GM12878 (cell line): Measurements from ENCODE around the gene ZNF133. TPM values are rescaled to one million over a fixed set of nuclear protein-coding genes. Genes with fewer than 3 reads are reported as not detected.

Source experiments
- BCL11A ChIP-seq: IDR thresholded peaks from 2 replicates; pipeline ENCODE4 v1.6.1; 2011; ENCODE audit warnings: low read depth, low read length
- CHD2 ChIP-seq: IDR thresholded peaks from 2 replicates; pipeline ENCODE4 v1.6.1; 2011; ENCODE audit warnings: low read depth, low read length, improper control_type of control experiment, borderline replicate concordance
- CREB1 ChIP-seq: IDR thresholded peaks from 2 replicates; pipeline ENCODE4 v1.6.1; 2012; ENCODE audit warnings: low read depth, mild to moderate bottlenecking, inconsistent platforms
- CREM ChIP-seq: IDR thresholded peaks from 2 replicates; pipeline ENCODE4 v1.6.1; 2014; ENCODE audit warnings: antibody characterized with exemption, low read depth
- ELK1 ChIP-seq: IDR thresholded peaks from 2 replicates; pipeline ENCODE4 v1.6.1; 2012; ENCODE audit warnings: low read depth, low read length, improper control_type of control experiment
- KAT2A ChIP-seq: conservative IDR thresholded peaks from 2 replicates; pipeline ENCODE4 v1.6.1; 2011; ENCODE audit warnings: low read depth, low read length; ENCODE audit not compliant: control insufficient read depth
- LARP7 ChIP-seq: fragments of 450-650 bp; IDR thresholded peaks from 2 replicates; pipeline ENCODE4 v1.6.1; 2017; ENCODE audit warnings: mild to moderate bottlenecking
- MEF2A ChIP-seq: IDR thresholded peaks from 2 replicates; pipeline ENCODE4 v1.6.1; 2011; ENCODE audit warnings: low read depth, mild to moderate bottlenecking, low read length, moderate library complexity; ENCODE audit not compliant: insufficient read depth
- MXI1 ChIP-seq: fragments of 150-350 bp; IDR thresholded peaks from 2 replicates; pipeline ENCODE4 v1.6.1; 2011; ENCODE audit warnings: low read depth, mild to moderate bottlenecking, inconsistent platforms, low read length, improper control_type of control experiment
- PKNOX1 ChIP-seq: fragments of 450-650 bp; IDR thresholded peaks from 2 replicates; pipeline ENCODE4 v1.6.1; 2016; ENCODE audit warnings: mild to moderate bottlenecking
- PML ChIP-seq: IDR thresholded peaks from 2 replicates; pipeline ENCODE4 v1.6.1; 2012; ENCODE audit warnings: low read length, inconsistent platforms
- RAD21 ChIP-seq: IDR thresholded peaks from 2 replicates; pipeline ENCODE4 v1.6.1; 2011; ENCODE audit warnings: mild to moderate bottlenecking, low read depth, low read length, moderate library complexity; ENCODE audit not compliant: insufficient read depth
- RB1 ChIP-seq: fragments of 450-650 bp; formaldehyde crosslinking; IDR thresholded peaks from 2 replicates; pipeline ENCODE4 v1.6.1; 2017; ENCODE audit warnings: mild to moderate bottlenecking, borderline replicate concordance
- SMAD1 ChIP-seq: fragments of 450-650 bp; IDR thresholded peaks from 2 replicates; pipeline ENCODE4 v1.6.1; 2018; ENCODE audit warnings: mild to moderate bottlenecking, low read depth; ENCODE audit not compliant: partially characterized antibody
- SMC3 ChIP-seq: IDR thresholded peaks from 2 replicates; pipeline ENCODE4 v1.6.1; 2011; ENCODE audit warnings: low read length, improper control_type of control experiment, borderline replicate concordance
- USF2 ChIP-seq: IDR thresholded peaks from 2 replicates; pipeline ENCODE4 v1.6.1; 2011; ENCODE audit warnings: low read depth, low read length, improper control_type of control experiment, borderline replicate concordance
- ZBED1 ChIP-seq: IDR thresholded peaks from 2 replicates; pipeline ENCODE4 v1.6.1; 2016; ENCODE audit warnings: borderline replicate concordance
- ZNF207 ChIP-seq: fragments of 450-650 bp; IDR thresholded peaks from 2 replicates; pipeline ENCODE4 v1.6.1; 2014; ENCODE audit warnings: antibody characterized with exemption, mild to moderate bottlenecking, borderline replicate concordance
- polyA plus RNA-seq, 11 experiments: library from polyadenylated mRNA; depleted of rRNA in 4 of 11; unstranded in 6 of 11; stranded (reverse) in 5 of 11; fragments of >200 nt; fragmentation: Nextera tagmentation in 4 of 11; fragmentation: Illumina TruSeq in 1 of 11; extraction: Ambion mirVana in 4 of 11; extraction: Trizol in 1 of 11; gene quantifications; 1 replicate in 1 of 11; 2 replicates in 10 of 11; pipeline versions ENCODE4 v1.2.1 to v1.2.3, GENCODE V29; 2011 to 2016; ENCODE audit warnings: inconsistent platforms in 2 of 11, missing spikeins in 2 of 11, low read depth in 1 of 11
- total RNA-seq, 4 experiments: library from RNA; depleted of rRNA in 3 of 4; stranded (reverse); fragments of >200 nt in 3 of 4; fragmentation: Illumina TruSeq in 1 of 4; extraction: Trizol in 1 of 4; gene quantifications; 2 replicates each; pipeline versions ENCODE4 v1.2.1 to v1.2.3, GENCODE V29; 2013 to 2021
- TF ChIP-seq, protein P1 (sequence below): fragments of 450-650 bp; IDR thresholded peaks from 2 replicates; pipeline ENCODE4 v1.6.1; 2017; ENCODE audit warnings: mild to moderate bottlenecking, moderate library complexity
- TF ChIP-seq, protein P2 (sequence below): fragments of 450-650 bp; IDR thresholded peaks from 2 replicates; pipeline ENCODE4 v1.6.1; 2017; ENCODE audit warnings: mild to moderate bottlenecking

Gene ZNF133
- total and polyA plus RNA-seq, 10 of the 15 experiments (the other 5 are each of a cell fraction or from before 2014, with no cell fraction given) = 2.0 to 9.3 (median 7.3) TPM

GRCh38 chr20:18287915-18288748 lies at the start of gene ZNF133 (continued):
- TF ChIP-seq, protein P1, sequence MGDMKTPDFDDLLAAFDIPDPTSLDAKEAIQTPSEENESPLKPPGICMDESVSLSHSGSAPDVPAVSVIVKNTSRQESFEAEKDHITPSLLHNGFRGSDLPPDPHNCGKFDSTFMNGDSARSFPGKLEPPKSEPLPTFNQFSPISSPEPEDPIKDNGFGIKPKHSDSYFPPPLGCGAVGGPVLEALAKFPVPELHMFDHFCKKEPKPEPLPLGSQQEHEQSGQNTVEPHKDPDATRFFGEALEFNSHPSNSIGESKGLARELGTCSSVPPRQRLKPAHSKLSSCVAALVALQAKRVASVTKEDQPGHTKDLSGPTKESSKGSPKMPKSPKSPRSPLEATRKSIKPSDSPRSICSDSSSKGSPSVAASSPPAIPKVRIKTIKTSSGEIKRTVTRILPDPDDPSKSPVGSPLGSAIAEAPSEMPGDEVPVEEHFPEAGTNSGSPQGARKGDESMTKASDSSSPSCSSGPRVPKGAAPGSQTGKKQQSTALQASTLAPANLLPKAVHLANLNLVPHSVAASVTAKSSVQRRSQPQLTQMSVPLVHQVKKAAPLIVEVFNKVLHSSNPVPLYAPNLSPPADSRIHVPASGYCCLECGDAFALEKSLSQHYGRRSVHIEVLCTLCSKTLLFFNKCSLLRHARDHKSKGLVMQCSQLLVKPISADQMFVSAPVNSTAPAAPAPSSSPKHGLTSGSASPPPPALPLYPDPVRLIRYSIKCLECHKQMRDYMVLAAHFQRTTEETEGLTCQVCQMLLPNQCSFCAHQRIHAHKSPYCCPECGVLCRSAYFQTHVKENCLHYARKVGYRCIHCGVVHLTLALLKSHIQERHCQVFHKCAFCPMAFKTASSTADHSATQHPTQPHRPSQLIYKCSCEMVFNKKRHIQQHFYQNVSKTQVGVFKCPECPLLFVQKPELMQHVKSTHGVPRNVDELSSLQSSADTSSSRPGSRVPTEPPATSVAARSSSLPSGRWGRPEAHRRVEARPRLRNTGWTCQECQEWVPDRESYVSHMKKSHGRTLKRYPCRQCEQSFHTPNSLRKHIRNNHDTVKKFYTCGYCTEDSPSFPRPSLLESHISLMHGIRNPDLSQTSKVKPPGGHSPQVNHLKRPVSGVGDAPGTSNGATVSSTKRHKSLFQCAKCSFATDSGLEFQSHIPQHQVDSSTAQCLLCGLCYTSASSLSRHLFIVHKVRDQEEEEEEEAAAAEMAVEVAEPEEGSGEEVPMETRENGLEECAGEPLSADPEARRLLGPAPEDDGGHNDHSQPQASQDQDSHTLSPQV = no peak
- TF ChIP-seq LARP7 (peak; percentile 62), CREB1 (peak; percentile 99), SMAD1 (no peak), ZNF207 (peak; percentile 91), MEF2A (no peak), ZBED1 (no peak), ELK1 (peak; percentile 28; the same call in 1 of the 2 replicates), RAD21 (no peak), BCL11A (no peak), MXI1 (peak; percentile 20; the same call in 1 of the 2 replicates), KAT2A (no peak), PKNOX1 (peak; percentile 30; the same call in 1 of the 2 replicates), USF2 (no peak), SMC3 (no peak), CREM (peak; percentile 99), RB1 (peak; percentile 81), CHD2 (peak; percentile 81), PML (peak; percentile 69; the same call in 1 of the 2 replicates)
- TF ChIP-seq, protein P2, sequence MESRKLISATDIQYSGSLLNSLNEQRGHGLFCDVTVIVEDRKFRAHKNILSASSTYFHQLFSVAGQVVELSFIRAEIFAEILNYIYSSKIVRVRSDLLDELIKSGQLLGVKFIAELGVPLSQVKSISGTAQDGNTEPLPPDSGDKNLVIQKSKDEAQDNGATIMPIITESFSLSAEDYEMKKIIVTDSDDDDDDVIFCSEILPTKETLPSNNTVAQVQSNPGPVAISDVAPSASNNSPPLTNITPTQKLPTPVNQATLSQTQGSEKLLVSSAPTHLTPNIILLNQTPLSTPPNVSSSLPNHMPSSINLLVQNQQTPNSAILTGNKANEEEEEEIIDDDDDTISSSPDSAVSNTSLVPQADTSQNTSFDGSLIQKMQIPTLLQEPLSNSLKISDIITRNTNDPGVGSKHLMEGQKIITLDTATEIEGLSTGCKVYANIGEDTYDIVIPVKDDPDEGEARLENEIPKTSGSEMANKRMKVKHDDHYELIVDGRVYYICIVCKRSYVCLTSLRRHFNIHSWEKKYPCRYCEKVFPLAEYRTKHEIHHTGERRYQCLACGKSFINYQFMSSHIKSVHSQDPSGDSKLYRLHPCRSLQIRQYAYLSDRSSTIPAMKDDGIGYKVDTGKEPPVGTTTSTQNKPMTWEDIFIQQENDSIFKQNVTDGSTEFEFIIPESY = no peak
